ENCODE measurements around the gene COG3.

COG3 gene

GRCh38 chr13:45545686-45546409 is 81.1 kb downstream of the COG3 start:
- no peak for TF ChIP-seq CTCF (IDR thresholded peaks at IDR 0.05)
- peaks cover 9% of the 10 kb centered on the region for H3K27me3 ChIP-seq
- no peak overlapping the region for H3K27ac ChIP-seq

GRCh38 chr13:45546410-45546765 is 81.6 kb downstream of the COG3 start:
- H3K27ac ChIP-seq = no peak overlapping the region
- no peaks in the 10 kb centered on the region for H3K36me3 ChIP-seq
- H3K4me1 ChIP-seq (ENCODE audit: control insufficient read depth in 1 of 2, insufficient read depth in 1 of 2, low read depth in 1 of 2, low read length in 1 of 2) = no peaks in the 10 kb centered on the region
- no peaks in the 10 kb centered on the region for H3K9me3 ChIP-seq
- H3K27me3 ChIP-seq = peaks cover 11% of the 10 kb centered on the region
- H3K4me3 ChIP-seq (ENCODE audit: low read depth in 1 of 2, low read length in 1 of 2) = no peak overlapping the region
- no peak for TF ChIP-seq CTCF (IDR thresholded peaks at IDR 0.05)

More at GRCh38 chr13:45545686-45546409, 81.1 kb downstream of the COG3 start:
- Histone ChIP-seq H3K4me3 (ENCODE audit: low read depth in 1 of 2, low read length in 1 of 2) (no peak overlapping the region), H3K9me3 (no peaks in the 10 kb centered on the region), H3K36me3 (no peaks in the 10 kb centered on the region), H3K4me1 (ENCODE audit: control insufficient read depth in 1 of 2, insufficient read depth in 1 of 2, low read depth in 1 of 2, low read length in 1 of 2) (no peaks in the 10 kb centered on the region)

GRCh38 chr13:45548281-45548680 is 83.5 kb downstream of the COG3 start:
- no peak for TF ChIP-seq CTCF (IDR thresholded peaks at IDR 0.05)
- Histone ChIP-seq H3K27ac (no peak overlapping the region), H3K36me3 (no peaks in the 10 kb centered on the region), H3K4me3 (ENCODE audit: low read depth in 1 of 2, low read length in 1 of 2) (no peak overlapping the region), H3K4me1 (ENCODE audit: control insufficient read depth in 1 of 2, insufficient read depth in 1 of 2, low read depth in 1 of 2, low read length in 1 of 2) (no peaks in the 10 kb centered on the region), H3K27me3 (peaks cover 19% of the 10 kb centered on the region), H3K9me3 (no peaks in the 10 kb centered on the region)

GRCh38 chr13:45554604-45555109 is 89.9 kb downstream of the COG3 start:
- no peak for TF ChIP-seq CTCF (IDR thresholded peaks at IDR 0.05)
- H3K27me3 ChIP-seq = peaks cover 10% of the 10 kb centered on the region
- no peaks in the 10 kb centered on the region for H3K9me3 ChIP-seq
- no peak overlapping the region for H3K4me3 ChIP-seq (ENCODE audit: low read depth in 1 of 2, low read length in 1 of 2)
- no peaks in the 10 kb centered on the region for H3K4me1 ChIP-seq (ENCODE audit: control insufficient read depth in 1 of 2, insufficient read depth in 1 of 2, low read depth in 1 of 2, low read length in 1 of 2)
- no peaks in the 10 kb centered on the region for H3K36me3 ChIP-seq
- no peak overlapping the region for H3K27ac ChIP-seq

GRCh38 chr13:45564133-45564776 is 99.5 kb downstream of the COG3 start:
- Histone ChIP-seq H3K27me3 (no peaks in the 10 kb centered on the region), H3K27ac (no peak overlapping the region), H3K36me3 (no peaks in the 10 kb centered on the region), H3K4me1 (ENCODE audit: control insufficient read depth in 1 of 2, insufficient read depth in 1 of 2, low read depth in 1 of 2, low read length in 1 of 2) (no peaks in the 10 kb centered on the region), H3K4me3 (ENCODE audit: low read depth in 1 of 2, low read length in 1 of 2) (no peak overlapping the region), H3K9me3 (no peaks in the 10 kb centered on the region)
- TF ChIP-seq CTCF (IDR thresholded peaks at IDR 0.05) = no peak
